HG03571 (cell line): ENCODE data around the gene BIN2.
A peak's percentile ranks its signal among the peaks of the same experiment; 100 is the strongest.
"Not testable (repeated sequence)": the region's sequence is repeated elsewhere in the genome, so short reads cannot be mapped to it uniquely, and the experiment has no call there.

ENCODE experiments used
- ATAC-seq: cut with Tn5 transposase; IDR thresholded peaks from one replicate; pipeline ENCODE4 v1.9.1; 2021; ENCODE audit not compliant: unreplicated experiment

BIN2 gene

DNA sequence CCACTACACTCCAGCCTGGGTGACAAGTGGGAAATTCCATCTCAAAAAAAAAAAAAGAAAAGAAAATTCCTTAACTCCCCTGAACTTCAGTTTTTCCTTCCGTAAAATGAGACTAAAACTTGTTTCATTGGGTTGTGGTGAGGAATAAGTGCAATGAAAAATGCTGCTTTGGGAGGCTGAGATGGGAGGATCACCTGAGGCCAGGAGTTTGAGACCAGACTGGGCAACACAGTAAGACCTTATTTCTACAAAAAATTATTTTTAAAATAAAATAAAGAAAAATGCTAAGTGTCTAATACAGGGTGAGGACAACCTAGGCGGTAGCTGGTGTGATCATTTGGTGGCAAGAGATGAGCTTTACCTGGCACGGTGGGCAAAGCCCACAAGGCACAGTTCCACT is 60.6 kb downstream of the BIN2 start:
- no peak for ATAC-seq

DNA sequence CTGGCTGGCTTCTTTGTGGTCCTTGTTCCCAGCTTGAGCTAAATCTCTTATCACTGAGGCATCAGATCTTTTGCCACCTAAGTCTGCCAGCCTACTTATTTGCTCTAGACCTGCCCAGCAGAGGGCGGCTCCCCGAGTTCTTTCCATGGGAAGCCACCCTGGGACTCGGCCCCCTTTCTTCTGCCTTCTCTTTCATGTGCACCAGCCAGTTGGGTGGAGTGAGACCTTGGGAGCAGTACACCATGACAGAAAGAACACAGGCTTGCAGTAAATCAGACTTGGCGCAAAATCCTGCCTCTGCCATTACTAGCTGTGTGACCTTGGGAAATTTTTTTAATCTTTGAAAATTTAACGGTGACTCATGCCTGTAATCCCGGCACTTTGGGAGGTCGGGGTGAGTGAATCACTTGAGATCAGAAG is 61.2 kb downstream of the BIN2 start:
- ATAC-seq, result no peak

DNA sequence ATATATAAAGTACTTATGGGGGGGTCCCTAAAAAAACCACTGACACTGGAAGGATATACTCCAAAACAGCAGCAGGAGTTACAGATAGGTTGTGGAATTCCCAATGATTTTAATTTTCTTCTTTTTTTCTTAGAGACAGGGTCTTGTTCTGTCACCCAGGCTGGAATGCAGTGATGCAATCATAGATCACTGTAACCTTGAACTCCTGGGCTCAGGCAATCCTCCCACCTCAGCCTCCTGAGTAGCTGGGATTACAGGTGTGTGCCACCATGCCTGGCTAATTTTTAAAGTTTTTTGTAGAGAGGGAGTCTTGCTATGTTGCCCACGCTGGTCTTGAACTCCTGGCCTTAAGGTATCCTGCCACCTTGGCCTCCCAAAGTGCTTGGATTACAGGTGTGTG is 64.4 kb downstream of the BIN2 start:
- ATAC-seq, result not testable (repeated sequence)

DNA sequence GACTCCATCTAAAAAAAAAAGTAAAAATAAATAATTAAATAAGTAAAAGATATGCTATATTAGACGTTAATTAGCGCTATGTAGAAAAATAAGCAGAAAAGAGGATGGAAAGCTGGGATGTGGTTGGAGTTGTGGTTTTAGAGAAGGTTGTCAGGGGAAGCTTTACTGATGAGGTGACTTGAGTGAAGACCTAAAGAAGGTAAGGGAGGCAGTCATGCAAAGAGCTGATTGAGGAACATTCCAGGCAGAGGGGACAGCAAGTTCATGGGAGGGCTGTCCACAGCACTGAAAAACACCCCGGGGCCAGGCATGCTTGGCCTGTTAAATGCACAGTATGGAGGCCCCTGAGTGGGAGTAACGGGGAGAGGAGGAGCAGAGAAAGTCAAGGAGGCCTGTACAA is 69.4 kb downstream of the BIN2 start:
- ATAC-seq, result no peak

DNA sequence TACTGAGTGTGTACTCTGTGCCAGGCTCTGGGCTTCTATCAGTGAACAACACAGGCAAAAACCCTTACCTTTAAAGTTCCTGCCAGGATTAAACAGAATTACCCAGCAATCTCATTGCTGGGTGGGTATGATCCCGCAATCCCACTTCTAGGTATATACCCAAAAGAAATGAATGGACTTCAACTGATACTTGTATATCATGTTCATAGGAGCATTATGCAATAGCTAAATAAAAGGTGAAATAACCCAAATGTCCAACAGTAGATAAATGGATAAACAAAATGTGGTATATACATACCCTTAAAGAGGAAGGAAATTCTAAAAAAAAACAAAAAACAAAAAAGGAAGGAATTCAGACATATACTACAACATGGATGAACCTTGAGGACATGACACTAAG is 70.7 kb downstream of the BIN2 start:
- no peak for ATAC-seq

DNA sequence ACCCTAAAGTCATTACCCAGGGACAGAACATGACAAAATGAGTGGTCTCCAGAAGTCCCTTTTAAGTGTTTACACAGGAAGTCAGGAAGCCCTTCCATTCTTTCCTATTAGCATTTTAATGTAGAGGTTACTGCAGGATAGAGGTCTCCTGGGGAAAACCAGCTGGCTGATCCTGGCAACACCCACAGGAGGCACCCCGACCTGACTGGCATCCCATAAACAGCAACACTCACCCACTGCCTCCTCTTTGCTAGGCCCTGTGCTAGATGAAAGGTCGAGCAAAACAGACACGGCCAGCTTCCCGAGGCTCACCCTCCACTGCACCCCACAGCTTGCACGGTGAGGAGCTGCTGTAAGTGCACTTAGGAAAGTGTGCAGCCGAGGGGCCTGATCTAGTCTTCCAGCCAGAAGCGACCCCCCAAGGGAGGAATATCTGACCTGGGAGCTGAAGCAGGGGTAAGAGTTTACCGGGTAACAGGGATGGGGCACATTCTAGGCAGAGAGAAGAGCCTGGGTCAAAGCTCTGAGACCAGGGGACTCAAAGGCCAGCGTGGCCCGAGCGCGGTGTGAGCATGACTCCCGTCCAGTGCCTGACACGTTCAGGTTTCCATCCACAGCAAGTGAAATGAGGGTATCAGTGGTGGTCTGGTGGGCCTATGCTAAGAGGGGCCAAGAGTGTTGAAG is 76.3 kb downstream of the BIN2 start:
- no peak for ATAC-seq

DNA sequence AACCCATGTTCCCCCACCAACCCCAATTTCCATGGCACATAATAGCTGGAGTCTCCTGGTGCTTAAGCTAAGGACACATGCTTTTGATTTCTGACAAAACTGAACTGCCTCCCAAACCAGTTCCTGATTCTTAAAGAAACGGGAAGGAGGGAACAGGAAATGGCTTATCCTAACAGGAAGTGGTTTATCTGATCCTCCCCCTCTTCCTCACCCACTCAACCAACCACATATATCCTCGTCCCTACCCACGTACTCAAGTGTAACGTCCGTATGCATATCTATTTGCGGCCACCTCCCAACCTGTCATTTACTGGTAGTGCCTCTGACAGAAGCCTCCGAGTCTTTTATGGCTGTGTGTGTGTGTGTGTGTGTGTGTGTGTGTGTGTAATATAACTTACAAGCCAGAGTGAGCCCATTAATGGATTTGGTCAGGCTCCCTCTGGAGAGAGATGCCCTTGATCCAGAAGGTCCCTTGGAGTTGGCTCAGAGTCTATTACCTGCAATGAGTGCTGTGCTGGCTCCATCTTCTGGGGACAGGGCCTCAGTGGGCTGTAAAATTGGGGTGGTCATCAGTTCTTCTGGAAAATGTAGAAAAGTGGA is 77.6 kb downstream of the BIN2 start:
- no peak for ATAC-seq

DNA sequence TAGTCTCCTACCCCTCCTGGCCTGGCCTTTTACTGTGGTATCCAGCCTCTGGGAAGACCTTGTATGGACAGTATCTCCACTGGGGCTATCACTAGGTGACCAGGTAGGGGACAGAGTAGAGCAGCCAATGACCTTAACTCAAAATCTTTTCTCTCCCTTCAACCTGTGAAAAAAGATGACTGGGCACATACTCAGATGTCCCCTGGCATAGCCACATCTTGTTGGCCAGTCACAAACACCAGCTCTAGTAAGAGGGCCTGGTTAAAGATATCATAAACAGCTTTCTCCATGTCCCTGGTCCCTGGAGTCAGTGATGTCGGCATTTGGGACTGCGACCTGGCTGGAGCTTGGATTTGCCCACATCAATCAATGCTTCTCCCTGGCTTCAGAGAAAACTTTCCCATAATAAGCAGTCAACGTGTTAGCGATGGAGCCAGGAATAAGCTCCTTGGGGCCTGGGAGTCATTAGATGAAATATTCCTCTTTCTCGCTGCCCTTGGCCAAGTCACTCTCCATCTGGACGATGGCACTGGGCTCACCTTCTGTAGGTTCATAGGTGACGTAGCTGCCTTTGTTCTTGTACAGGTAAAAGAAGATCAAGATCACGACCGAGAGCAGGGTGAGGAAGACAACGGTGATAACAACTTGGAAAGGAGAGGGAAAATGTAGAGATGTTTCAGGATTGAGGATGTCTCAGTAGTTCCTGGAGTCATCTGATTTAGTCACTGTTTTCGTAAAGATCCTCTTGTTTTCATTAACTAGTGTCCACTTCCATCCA is 78.3 kb downstream of the BIN2 start:
- ATAC-seq, result no peak

DNA sequence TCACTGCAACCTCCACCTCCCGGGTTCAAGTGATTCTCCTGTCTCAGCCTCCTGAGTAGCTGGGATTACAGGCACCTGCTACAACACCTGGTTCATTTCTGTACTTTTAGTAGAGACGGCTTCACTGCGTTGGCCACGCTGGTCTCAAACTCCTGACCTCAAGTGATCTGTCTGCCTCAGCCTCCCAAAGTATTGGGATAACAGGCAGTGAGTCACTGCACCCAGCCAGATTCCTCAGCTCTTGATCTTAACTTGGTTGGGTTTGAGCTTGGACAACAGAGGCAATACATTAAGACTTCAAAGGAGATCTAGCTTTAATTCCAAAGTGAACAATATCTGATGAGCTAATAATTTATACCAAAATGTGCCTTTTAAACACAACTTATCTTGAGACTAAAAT is 79.7 kb downstream of the BIN2 start:
- ATAC-seq, result no peak

DNA sequence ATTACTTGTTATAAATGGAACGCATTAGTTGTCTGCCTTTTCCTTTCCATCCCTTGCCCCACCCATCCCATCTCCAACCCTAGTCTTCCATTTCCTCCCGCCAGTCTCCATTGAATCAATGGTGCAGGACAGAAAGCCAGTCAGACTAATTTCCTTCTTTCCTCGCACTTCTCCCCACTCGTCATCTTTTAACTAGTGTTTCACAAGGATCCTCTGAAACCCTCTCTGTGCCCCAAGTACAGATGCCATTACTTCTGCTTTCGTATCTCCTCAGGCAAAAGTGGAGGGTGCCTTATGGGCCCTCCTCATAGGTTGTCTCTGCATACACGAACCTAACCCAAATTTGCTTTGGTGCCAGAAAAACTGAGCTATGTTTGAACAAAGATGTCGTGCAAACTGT is 81.1 kb downstream of the BIN2 start:
- no peak for ATAC-seq

DNA sequence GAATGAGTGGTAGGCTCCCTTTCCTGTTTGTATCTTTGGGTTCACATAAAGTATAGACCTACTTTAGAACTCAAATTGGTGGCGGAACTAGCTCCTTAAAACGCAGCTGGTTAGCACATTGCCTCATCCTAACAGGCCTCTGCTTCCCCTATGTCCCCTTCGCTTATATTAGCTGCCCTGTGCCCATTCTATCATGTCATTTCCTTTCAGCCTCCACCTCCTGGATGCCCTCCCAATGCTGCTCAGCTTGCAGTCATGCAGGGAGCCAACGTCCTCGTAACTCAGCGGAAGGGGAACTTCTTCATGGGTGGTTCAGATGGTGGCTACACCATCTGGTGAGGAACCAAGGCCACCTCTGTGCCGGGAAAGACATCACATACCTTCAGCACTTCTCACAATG is 81.9 kb downstream of the BIN2 start:
- no peak for ATAC-seq

DNA sequence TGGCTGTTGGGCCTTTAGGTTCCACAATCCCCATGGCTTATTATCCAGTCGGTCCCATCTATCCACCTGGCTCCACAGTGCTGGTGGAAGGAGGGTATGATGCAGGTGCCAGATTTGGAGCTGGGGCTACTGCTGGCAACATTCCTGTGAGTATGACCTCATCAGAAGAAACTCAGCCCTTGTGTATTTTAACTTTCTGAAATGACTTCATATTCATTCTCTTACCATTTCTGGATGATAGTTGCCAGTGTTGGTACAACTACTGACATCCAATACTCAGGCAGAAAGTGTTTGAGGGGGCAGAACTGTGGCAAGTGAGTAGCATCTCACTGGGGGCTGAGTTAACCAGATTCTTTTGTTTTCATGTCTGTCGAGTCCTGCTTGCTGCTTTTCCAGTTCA is 83.0 kb downstream of the BIN2 start:
- ATAC-seq, result no peak

DNA sequence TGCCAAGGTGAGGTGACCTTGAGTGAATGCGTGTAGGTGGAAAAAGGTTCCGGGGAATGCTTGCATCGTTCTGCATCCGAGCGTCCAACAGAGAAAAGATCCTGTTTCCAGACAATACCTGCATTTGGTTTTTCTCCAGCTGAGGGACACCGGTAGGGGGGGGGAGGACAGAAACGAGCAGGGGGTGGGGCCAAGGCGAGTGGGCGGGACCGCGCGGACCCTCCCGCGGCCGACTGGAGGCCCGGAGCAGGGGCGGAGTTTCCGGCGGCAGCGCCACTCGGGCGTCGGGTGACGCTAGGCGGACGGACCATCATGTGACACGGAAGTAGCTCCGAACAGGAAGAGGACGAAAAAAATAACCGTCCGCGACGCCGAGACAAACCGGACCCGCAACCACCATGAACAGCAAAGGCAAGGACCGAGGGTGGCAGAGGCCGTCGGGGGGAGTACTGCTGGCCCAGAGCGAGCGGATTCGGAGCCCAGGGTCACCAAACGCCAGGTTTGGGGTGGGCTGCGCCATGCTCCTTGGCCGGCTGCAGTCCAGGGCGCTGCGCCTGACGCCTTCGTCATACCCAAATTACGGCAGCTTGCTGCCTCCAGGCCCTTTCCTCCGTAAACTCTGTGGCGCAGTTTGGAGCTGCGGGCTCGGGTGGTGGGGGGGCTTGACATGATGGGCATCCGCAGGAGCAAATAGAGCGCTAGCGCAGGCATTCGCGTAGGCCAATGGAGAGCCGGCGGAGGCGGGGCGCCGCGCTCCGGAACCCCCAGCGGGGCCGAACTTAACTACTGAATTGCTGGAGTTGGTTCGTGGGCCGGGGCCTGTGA is 85.3 kb downstream of the BIN2 start, which contains the start of gene DAZAP2:
Gene DAZAP2, plus strand, starts transcription at position 317 of the 825 bp plus-strand sequence. Its CDS starts 82 bp downstream, at position 399.
- ATAC-seq, result peak; percentile 85

DNA sequence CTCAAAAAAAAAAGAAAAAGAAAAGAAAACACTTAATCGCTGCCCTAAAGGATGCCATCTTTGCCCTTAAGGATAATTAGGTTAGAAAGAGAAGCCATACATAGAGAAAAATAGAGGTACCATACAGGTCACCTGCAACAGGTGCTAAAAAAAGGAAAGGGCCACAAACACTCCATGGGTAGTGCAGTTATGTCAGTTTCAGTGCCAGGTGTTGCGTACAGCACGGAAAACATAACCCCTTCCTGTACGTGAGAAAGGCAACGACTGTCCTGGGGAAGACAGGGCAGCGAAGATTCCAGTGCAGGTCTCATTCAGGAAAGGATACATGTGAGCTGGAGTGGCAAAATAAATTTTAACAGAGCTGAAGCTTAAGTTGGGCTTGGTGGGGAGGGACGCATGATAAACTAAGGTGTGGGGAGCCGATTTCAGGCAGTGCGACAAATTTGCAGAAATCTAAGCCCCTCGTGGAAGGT is 85.9 kb downstream of the BIN2 start:
- ATAC-seq, result no peak

DNA sequence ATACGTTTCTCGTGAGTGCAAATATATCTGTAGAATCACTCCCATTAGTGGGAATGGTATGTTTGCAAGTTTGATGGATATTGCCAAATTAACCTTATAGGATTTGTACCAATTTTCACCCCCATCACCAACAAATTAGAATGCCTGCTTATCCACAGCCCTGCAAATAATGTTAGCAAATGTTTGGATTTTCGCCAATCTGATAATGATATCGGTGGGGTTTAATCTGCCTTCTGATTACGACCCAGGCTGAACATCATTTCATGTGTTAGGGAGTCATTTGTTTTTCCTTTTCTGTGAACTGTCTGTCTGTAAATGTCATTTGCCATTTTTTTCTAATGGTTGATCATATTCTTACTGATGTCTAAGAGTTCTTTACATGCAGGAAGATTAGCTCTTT is 89.4 kb downstream of the BIN2 start:
- ATAC-seq, result no peak

DNA sequence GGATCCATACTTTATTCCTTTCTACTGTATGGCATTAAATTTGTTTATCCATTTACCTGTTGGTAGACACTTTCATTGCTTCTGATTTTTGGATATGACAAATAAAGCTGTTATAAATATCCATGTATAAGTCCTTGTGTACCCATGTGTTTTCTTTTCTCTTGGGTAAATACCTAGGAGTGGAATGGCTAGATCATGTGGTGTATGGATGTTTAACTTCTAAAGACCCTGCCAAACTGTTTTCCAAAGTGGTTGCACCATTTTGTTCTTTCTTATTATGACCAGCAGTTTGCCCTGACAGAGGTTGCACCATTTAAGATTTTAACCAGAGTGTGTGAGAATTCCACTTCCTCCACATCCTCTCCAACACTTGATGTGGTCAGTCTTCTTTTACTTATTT is 91.3 kb downstream of the BIN2 start:
- ATAC-seq, result no peak
